Measurements from ENCODE around the gene TMEM176B.

DNA sequence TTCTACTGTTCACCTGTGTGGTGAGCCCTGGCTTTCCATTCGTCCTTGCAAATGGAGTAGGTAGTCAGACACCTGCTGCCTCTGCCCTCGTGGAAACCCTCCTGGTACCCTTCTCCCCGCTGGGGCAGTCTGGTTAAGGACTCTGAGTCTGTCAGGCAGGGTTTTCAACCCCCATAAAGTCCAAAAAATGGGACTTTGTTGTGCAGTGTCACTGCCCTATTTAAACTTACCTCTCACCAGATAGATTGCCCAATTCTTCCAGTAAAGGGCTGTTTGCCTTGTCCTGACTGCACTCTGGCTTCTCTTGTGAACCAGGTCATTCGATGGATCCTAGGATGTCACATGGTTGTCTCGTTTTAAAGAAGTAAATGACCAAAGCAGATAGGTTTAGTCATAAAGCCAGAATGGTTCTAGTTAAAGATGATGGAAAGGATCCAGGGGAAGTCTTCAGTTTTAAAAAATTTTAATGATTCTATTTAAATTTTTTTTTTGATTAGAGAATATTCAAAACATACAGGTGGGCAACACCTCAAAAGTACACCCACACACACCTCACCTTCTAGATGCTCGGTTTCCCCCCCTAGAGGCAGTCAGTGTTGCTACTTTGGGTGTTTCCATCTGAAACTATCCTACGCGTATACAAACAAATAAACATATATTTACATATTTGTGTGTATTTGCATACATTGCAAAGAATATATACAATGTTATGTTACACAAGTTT lies 22.0 kb downstream of the TMEM176B start:
- TF ChIP-seq, protein P1, sequence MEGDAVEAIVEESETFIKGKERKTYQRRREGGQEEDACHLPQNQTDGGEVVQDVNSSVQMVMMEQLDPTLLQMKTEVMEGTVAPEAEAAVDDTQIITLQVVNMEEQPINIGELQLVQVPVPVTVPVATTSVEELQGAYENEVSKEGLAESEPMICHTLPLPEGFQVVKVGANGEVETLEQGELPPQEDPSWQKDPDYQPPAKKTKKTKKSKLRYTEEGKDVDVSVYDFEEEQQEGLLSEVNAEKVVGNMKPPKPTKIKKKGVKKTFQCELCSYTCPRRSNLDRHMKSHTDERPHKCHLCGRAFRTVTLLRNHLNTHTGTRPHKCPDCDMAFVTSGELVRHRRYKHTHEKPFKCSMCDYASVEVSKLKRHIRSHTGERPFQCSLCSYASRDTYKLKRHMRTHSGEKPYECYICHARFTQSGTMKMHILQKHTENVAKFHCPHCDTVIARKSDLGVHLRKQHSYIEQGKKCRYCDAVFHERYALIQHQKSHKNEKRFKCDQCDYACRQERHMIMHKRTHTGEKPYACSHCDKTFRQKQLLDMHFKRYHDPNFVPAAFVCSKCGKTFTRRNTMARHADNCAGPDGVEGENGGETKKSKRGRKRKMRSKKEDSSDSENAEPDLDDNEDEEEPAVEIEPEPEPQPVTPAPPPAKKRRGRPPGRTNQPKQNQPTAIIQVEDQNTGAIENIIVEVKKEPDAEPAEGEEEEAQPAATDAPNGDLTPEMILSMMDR (IDR thresholded peaks at IDR 0.05) = no peak
- TF ChIP-seq POLR2A (IDR thresholded peaks at IDR 0.05) = no peak

Measured in lower leg skin (tissue), 3 donors.